ENCODE data around the gene ITGAX. TPM values are rescaled to one million over a fixed set of nuclear protein-coding genes. Genes with fewer than 3 reads are reported as not detected.

The ITGAX gene
- total RNA-seq, 1 experiment from 2014 or later, result not detected

GRCh38 chr16:31360251-31360650, 5.3 kb downstream of the ITGAX start:
- POLR2A ChIA-PET (ENCODE audit: unreplicated experiment), result no interaction called here

GRCh38 chr16:31361201-31362110, 6.5 kb downstream of the ITGAX start:
- Histone ChIP-seq H3K4me3 (ENCODE audit: low read length) (no peak overlapping the region), H3F3A (ENCODE audit: low read length, unreplicated experiment) (no peaks in the 10 kb centered on the region), H3K9me3 (ENCODE audit: low read length) (no peaks in the 10 kb centered on the region), H3K4me2 (ENCODE audit: low read length) (no peak overlapping the region), H2AFZ (ENCODE audit: low read length) (no peak overlapping the region), H3K9me2 (replicated peaks; ENCODE audit: low read length) (no peaks in the 10 kb centered on the region), H3K79me2 (ENCODE audit: low read length) (no peaks in the 10 kb centered on the region), H3K36me3 (ENCODE audit: low read depth, low read length) (no peaks in the 10 kb centered on the region), H3K4me1 (ENCODE audit: insufficient read depth, low read length) (no peaks in the 10 kb centered on the region), H4K20me1 (ENCODE audit: low read length) (no peaks in the 10 kb centered on the region), H3K27me3 (ENCODE audit: low read length) (no peaks in the 10 kb centered on the region), H3K9ac (ENCODE audit: low read length) (no peak overlapping the region), H3K27ac (ENCODE audit: low read length) (no peak overlapping the region)
- no peak for ATAC-seq
- CTCF ChIA-PET, result no interaction called here
- TF ChIP-seq EZH2phosphoT487 (IDR thresholded peaks at IDR 0.05; ENCODE audit: borderline replicate concordance, low read length), result no peak
- TF ChIP-seq EZH2 (IDR thresholded peaks at IDR 0.05; ENCODE audit: low read length, unreplicated experiment), result no peak
- TF ChIP-seq CTCF (conservative IDR thresholded peaks at IDR 0.05; ENCODE audit: low read depth, low read length), result no peak
- POLR2A ChIA-PET (ENCODE audit: unreplicated experiment), result no interaction called here
- DNase-seq, result no peak
- BruUV-seq (replicated peaks), result no TSS peak
- intact Hi-C loops (cut with micrococcal nuclease), result no loop called here

More at GRCh38 chr16:31360251-31360650, 5.3 kb downstream of the ITGAX start:
- Histone ChIP-seq H3F3A (ENCODE audit: low read length, unreplicated experiment) (no peaks in the 10 kb centered on the region), H3K9me3 (ENCODE audit: low read length) (no peaks in the 10 kb centered on the region), H3K27ac (ENCODE audit: low read length) (no peak overlapping the region), H4K20me1 (ENCODE audit: low read length) (no peaks in the 10 kb centered on the region), H3K9me2 (replicated peaks; ENCODE audit: low read length) (no peaks in the 10 kb centered on the region), H3K4me1 (ENCODE audit: insufficient read depth, low read length) (no peaks in the 10 kb centered on the region), H2AFZ (ENCODE audit: low read length) (no peak overlapping the region), H3K27me3 (ENCODE audit: low read length) (no peaks in the 10 kb centered on the region), H3K36me3 (ENCODE audit: low read depth, low read length) (no peaks in the 10 kb centered on the region), H3K4me2 (ENCODE audit: low read length) (no peak overlapping the region), H3K4me3 (ENCODE audit: low read length) (no peak overlapping the region), H3K9ac (ENCODE audit: low read length) (no peak overlapping the region), H3K79me2 (ENCODE audit: low read length) (no peaks in the 10 kb centered on the region)
- DNase-seq (no peak), ATAC-seq (no peak)
- TF ChIP-seq EZH2phosphoT487 (IDR thresholded peaks at IDR 0.05; ENCODE audit: borderline replicate concordance, low read length) (no peak), CTCF (conservative IDR thresholded peaks at IDR 0.05; ENCODE audit: low read depth, low read length) (no peak), EZH2 (IDR thresholded peaks at IDR 0.05; ENCODE audit: low read length, unreplicated experiment) (no peak)
- no TSS peak for BruUV-seq (replicated peaks)
- intact Hi-C loops (cut with micrococcal nuclease), result no loop called here
- CTCF ChIA-PET, result no interaction called here
